GM18498 (cell line): Measurements from ENCODE around the gene ACAD8.
A peak's percentile ranks its signal among the peaks of the same experiment; 100 is the strongest.
"Not testable (repeated sequence)": the region's sequence is repeated elsewhere in the genome, so short reads cannot be mapped to it uniquely, and the experiment has no call there.

Experiments used
- ATAC-seq: cut with Tn5 transposase; IDR thresholded peaks from one replicate; pipeline ENCODE4 v1.9.1; 2021; ENCODE audit warnings: mild to moderate bottlenecking, moderate library complexity; ENCODE audit not compliant: unreplicated experiment

ACAD8 gene

GRCh38 chr11:134266440-134266839 is 13.1 kb downstream of the ACAD8 start:
- no peak for ATAC-seq

GRCh38 chr11:134266841-134267251 is 13.5 kb downstream of the ACAD8 start:
- no peak for ATAC-seq

GRCh38 chr11:134267461-134267860 is 14.1 kb downstream of the ACAD8 start:
- no peak for ATAC-seq

- no peak for ATAC-seq
Observed at GRCh38 chr11:134267966-134268365, 14.6 kb downstream of the ACAD8 start.

DNA sequence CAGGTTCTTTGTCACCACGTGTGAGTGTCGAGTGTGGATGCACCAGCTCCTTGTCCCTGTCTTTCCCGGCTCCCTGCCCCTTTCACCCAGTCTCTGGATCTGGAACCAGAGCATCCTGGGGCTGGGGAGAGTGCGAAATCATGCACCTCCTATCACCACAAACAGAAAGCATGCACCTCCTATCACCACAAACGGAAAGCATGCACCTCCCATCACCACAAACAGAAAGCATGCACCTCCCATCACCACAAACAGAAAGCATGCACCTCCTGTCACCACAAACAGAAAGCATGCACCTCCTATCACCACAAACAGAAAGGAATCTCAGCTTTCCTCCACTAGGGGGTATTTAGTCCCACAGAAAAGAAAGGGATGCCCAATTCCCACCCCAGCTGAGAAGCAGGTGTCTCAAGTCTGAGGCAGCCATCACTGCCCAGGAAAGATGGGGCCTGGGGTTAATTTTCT is 16.9 kb downstream of the ACAD8 start:
- ATAC-seq = no peak

DNA sequence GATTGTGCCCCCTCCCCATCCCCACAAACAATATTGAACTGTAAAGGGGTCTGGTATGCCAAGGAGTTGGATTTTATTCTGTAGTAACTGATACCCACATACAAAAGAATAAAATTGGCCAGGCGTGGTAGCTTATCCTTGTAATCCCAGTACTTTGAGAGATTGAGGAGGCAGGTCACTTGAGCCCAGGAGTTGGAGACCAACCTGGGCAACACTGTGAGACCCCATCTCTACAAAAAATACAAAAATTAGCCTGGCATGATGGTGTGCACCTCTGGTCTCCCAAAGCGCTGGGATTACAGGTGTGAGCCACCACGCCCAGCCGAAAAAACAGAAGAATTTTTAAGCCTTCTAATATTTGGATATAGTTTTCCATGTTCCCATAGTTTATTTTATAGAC is 18.6 kb downstream of the ACAD8 start:
- no peak for ATAC-seq

GRCh38 chr11:134272381-134273316 is 19.3 kb downstream of the ACAD8 start:
- no peak for ATAC-seq

DNA sequence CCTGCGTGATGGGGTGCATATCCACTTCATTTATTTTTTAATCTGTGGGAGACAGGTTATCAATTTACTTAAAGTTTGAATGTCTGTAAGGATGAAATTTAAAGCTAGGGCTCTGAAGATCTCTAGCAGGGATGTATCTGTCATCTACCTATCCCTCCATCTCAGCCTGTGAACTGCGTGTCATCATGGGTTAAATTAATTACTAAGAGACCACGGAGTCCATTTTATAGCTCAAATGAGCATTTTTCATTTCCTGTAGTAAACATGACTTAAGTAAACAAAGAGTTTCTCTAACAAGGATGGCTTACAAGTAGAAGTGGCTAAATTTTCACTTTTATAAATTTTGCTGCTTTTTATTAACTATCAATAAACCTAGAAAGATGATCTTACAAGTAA is 19.9 kb downstream of the ACAD8 start:
- no peak for ATAC-seq

DNA sequence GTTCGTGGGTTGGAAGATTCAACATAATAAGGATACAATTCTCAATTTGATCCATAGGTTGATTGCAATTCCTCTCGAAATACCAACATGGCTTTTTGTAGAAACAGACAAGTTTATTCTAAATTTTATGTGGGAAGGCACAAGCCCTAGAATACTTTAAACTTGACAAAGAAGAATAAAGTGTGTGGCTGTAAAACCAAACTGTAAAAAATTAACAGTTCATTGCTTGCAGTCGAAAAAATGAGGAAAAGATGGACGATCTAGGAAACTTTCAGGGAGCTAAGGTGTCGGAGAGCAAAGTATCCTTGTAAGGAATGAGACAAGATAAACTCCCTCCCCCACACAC is 21.8 kb downstream of the ACAD8 start:
- no peak for ATAC-seq

- ATAC-seq = peak; percentile 82
Observed at GRCh38 chr11:134275534-134276395, 22.4 kb downstream of the ACAD8 start, which contains the start of gene GLB1L3. Gene GLB1L3, plus strand, starts transcription at chr11:134276379. Its CDS starts 362 bp downstream, at chr11:134276741.

- no peak for ATAC-seq
Observed at GRCh38 chr11:134276396-134277182, 23.2 kb downstream of the ACAD8 start.

- no peak for ATAC-seq
Observed at GRCh38 chr11:134277183-134278001, 24.0 kb downstream of the ACAD8 start.

GRCh38 chr11:134278356-134278755 is 25.0 kb downstream of the ACAD8 start:
- ATAC-seq = no peak

GRCh38 chr11:134281635-134282034 is 28.3 kb downstream of the ACAD8 start:
- ATAC-seq = not testable (repeated sequence)

DNA sequence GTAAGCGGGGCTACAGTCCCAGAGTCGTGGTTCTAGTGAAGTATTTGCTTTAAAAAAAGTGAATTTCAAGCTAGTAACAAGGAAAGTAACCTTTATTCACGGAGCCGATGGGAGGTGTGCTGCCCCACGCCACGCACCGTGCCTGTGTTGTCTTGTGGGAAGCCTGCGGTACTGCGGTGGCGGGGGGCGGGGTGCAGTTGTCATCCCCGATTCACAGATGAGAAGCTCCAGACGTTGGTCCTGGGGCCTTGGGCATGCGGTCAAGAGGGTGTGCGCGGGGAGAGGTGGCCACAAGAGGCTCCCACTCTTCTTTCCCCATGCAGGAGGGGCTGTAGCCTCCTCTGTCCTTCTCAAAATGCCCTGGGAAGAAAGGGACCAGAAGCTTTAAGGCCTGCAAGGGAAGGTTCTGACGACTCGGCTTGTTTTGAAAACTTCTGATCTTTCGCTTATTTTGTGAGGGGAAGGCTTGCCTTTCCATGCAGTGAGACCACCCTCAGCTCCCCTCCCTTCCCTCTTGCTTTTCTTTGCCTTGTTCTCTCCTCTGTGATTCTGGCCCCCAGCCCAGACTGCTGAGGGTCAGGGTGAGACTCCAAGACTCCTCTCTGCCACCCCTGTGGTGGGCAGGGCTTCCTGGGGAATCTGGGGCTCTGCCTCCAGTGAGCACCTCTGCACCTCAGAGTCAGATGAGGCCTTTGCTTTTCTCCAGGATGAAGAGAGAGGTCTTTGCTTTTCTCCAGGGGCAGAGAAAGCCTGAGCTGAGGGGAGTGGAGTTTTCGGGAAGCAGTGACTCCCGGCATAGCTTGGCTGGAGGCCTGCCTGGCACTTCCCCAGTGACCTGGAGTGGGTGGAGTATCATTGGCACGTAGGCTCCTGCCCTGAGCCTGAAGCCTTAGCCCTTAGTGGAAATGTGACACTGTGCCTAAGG is 29.0 kb downstream of the ACAD8 start:
- ATAC-seq = no peak

GRCh38 chr11:134283461-134284230 is 30.3 kb downstream of the ACAD8 start:
- ATAC-seq = no peak

DNA sequence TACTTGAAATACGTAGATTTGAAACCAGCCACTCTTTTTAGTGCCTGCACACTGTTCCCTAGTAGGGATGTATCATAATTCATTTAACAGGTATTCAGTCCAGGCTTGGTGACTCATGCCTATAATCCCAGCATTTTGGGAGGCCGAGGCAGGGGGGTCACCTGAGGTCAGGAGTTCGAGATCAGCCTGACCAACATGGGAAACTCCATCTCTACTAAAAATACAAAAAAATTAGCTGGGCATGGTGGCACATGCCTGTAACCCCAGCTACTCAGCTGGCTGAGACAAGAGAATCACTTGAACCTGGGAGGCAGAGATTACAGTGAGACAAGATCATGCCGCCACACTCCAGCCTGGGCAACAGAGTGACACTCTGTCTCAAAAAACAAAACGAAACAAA is 31.0 kb downstream of the ACAD8 start:
- not testable (repeated sequence) for ATAC-seq

- ATAC-seq = no peak
Observed at GRCh38 chr11:134287561-134287960, 34.2 kb downstream of the ACAD8 start.
